H1 (cell line): Measurements from ENCODE around the gene HOXB6. TPM values are rescaled to one million over a fixed set of nuclear protein-coding genes. Genes with fewer than 3 reads are reported as not detected.

ENCODE experiments used
- BACH1 ChIP-seq: IDR thresholded peaks from 2 replicates; pipeline ENCODE4 v1.6.1; 2012; ENCODE audit warnings: low read length, improper control_type of control experiment
- CHD7 ChIP-seq: fragments of 300-600 bp; sonication (generic); IDR thresholded peaks from 2 replicates; pipeline ENCODE4 v1.7.1; 2012; ENCODE audit warnings: low read length, moderate library complexity, mild to moderate bottlenecking, inconsistent platforms; ENCODE audit not compliant: insufficient replicate concordance
- CTBP2 ChIP-seq: IDR thresholded peaks from 2 replicates; pipeline ENCODE4 v1.7.0; 2011; ENCODE audit warnings: borderline replicate concordance, mild to moderate bottlenecking, moderate library complexity, mixed read lengths, low read length; ENCODE audit not compliant: insufficient read depth, insufficient read length
- NANOG ChIP-seq: IDR thresholded peaks from 2 replicates; pipeline ENCODE4 v1.6.1; 2011; ENCODE audit warnings: low read length, low read depth, mild to moderate bottlenecking, inconsistent platforms; ENCODE audit not compliant: insufficient read depth, poor library complexity, severe bottlenecking
- POLR2AphosphoS5 ChIP-seq: IDR thresholded peaks from 2 replicates; pipeline ENCODE4 v1.6.1; 2011; ENCODE audit warnings: low read depth, low read length
- RNF2 ChIP-seq: fragments of 200-900, 300-1000 bp; sonication (generic); IDR thresholded peaks from 2 replicates; pipeline ENCODE4 v1.7.1; 2016; ENCODE audit warnings: borderline replicate concordance, low read depth, mild to moderate bottlenecking, antibody characterized with exemption, low read length; ENCODE audit not compliant: poor library complexity, severe bottlenecking; ENCODE audit errors: missing control alignments
- SUZ12 ChIP-seq: fragments of 200-600 bp; sonication (generic); IDR thresholded peaks from 2 replicates; pipeline ENCODE4 v1.6.1; 2012; ENCODE audit warnings: mild to moderate bottlenecking, inconsistent platforms, low read length, moderate library complexity, mixed read lengths
- ZNF274 ChIP-seq: IDR thresholded peaks from 2 replicates; pipeline ENCODE4 v1.7.0; 2012; ENCODE audit warnings: low read length, borderline replicate concordance; ENCODE audit errors: extremely low read depth
- polyA plus RNA-seq, 7 experiments: library from polyadenylated mRNA; depleted of rRNA in 3 of 7; stranded (reverse) in 5 of 7; unstranded in 2 of 7; fragments of >200 nt in 5 of 7; fragments of 200-250 nt in 2 of 7; gene quantifications; 1 replicate in 5 of 7; 2 replicates in 1 of 7; 4 replicates in 1 of 7; pipeline versions ENCODE4 v1.2.1 to v1.2.3, GENCODE V29; 2011 to 2013; ENCODE audit warnings: missing spikeins in 2 of 7, mixed read lengths in 2 of 7
- total RNA-seq: library from RNA; stranded (reverse); fragmentation: NEBNext Ultra II Directional; extraction: Animal tissue kit (Norgen Biotek cat#: 25700); gene quantifications from 2 replicates; pipeline ENCODE4 v1.2.1, GENCODE V29; 2021
- TF ChIP-seq, protein P1 (sequence below): IDR thresholded peaks from 2 replicates; pipeline ENCODE4 v1.6.1; 2012; ENCODE audit warnings: inconsistent platforms

HOXB6 gene
- total and polyA plus RNA-seq, 2 of the 8 experiments (the other 6 are each of a cell fraction or from before 2014, with no cell fraction given), result not detected

DNA sequence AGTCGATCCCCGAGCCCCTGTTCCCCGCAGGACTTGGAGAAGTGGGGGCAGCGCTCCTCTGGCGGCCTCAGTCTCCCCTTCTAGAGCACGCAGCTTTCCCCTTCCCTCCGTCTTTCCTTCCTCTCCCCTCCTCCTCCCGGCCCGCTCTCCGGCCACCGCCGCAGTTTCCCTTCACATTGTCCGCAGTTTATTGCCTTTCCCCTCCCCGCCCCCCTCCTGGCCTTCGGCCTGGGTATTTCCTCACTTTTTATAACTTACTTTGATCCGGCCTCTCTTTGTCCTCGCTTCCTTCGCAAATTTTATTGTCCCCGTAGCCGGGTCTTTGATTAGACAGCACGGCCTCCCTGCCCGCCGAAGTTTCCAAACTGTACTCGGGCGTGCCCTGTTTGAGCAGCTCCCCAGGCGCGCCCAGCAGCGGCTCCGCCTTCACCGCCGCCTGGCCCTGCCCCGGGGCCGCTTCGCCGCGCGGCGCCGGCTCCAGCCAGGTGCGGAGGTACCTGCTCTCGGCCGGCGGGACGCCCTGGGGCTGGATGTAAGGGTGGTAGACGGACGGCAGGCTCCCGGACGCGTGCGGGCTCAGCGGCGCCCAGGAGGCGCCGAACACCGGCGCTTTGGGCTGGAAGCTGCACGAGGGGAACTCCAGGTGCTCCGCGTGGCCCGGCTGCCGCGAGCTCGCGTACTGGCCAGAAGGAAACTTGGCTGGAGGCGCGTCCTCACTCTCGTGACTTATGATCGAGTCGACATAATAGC is 20.9 kb upstream of the HOXB6 start (continued):
- TF ChIP-seq CHD7 (no peak), NANOG (no peak), CTBP2 (peak; percentile 21), ZNF274 (no peak), SUZ12 (peak; percentile 72), POLR2AphosphoS5 (no peak), RNF2 (peak; percentile 91), BACH1 (no peak)
- TF ChIP-seq, protein P1, sequence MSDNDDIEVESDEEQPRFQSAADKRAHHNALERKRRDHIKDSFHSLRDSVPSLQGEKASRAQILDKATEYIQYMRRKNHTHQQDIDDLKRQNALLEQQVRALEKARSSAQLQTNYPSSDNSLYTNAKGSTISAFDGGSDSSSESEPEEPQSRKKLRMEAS, result 0 out of 2 replicates have a peak, but pooled peaks have one; percentile 13
